ENCODE measurements around the gene NELL1. TPM values are rescaled to one million over a fixed set of nuclear protein-coding genes. Genes with fewer than 3 reads are reported as not detected.

The NELL1 gene
- total RNA-seq, 1 donor from 2014 or later: not detected

- ChIA-PET CTCF (no interaction called here), POLR2A (no interaction called here)
- DNase-seq (no peak), ATAC-seq (ENCODE audit: low read depth) (no peak)
- no peak overlapping the region for H3K4me3 Mint-ChIP-seq
- peaks cover 14% of the 10 kb centered on the region for H3K27me3 Mint-ChIP-seq
- no peaks in the 10 kb centered on the region for H3K36me3 Mint-ChIP-seq (ENCODE audit: low read depth)
- no peaks in the 10 kb centered on the region for H3K9me3 Mint-ChIP-seq
- H3K27ac Mint-ChIP-seq: no peak overlapping the region
- TF ChIP-seq, protein P1, sequence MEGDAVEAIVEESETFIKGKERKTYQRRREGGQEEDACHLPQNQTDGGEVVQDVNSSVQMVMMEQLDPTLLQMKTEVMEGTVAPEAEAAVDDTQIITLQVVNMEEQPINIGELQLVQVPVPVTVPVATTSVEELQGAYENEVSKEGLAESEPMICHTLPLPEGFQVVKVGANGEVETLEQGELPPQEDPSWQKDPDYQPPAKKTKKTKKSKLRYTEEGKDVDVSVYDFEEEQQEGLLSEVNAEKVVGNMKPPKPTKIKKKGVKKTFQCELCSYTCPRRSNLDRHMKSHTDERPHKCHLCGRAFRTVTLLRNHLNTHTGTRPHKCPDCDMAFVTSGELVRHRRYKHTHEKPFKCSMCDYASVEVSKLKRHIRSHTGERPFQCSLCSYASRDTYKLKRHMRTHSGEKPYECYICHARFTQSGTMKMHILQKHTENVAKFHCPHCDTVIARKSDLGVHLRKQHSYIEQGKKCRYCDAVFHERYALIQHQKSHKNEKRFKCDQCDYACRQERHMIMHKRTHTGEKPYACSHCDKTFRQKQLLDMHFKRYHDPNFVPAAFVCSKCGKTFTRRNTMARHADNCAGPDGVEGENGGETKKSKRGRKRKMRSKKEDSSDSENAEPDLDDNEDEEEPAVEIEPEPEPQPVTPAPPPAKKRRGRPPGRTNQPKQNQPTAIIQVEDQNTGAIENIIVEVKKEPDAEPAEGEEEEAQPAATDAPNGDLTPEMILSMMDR (IDR thresholded peaks at IDR 0.05): no peak
- H3K4me1 Mint-ChIP-seq: no peaks in the 10 kb centered on the region
- intact Hi-C loops (cut with micrococcal nuclease): no loop called here
Measured at GRCh38 chr11:20634781-20635180, 34.6 kb upstream of the NELL1 start.

DNA sequence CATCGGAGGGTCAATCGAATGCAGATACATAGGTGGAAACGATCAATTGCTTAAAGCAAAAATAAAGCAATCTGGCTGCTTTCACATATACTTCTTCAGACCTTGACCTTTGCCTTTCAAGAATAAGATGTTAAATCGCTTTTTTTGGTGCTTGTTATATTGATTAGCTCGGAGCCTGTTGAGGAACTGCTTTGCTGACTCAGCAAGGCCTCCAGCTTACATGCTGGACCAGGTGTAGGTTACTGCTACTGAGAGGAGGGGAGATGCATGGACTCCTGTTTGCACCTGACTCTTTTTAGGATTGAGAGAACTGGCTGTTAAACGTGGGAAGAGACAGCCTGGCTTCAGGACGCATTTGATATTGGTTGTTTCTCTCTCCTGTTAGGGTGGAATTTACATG lies 31.3 kb upstream of the NELL1 start:
- ChIA-PET CTCF (interaction anchor here (0.8 kb wide), 1 partner anchor 10 kb away, joined by 3 read pairs; no protein-coding TSS in a partner anchor), POLR2A (no interaction called here)
- Mint-ChIP-seq H3K4me1 (no peaks in the 10 kb centered on the region), H3K9me3 (no peaks in the 10 kb centered on the region), H3K36me3 (ENCODE audit: low read depth) (no peaks in the 10 kb centered on the region), H3K27ac (no peak overlapping the region), H3K27me3 (peaks cover 14% of the 10 kb centered on the region), H3K4me3 (no peak overlapping the region)
- intact Hi-C loops (cut with micrococcal nuclease): no loop called here
- TF ChIP-seq, protein P1 (IDR thresholded peaks at IDR 0.05): no peak
- ATAC-seq (ENCODE audit: low read depth): no peak
- no peak for DNase-seq

DNA sequence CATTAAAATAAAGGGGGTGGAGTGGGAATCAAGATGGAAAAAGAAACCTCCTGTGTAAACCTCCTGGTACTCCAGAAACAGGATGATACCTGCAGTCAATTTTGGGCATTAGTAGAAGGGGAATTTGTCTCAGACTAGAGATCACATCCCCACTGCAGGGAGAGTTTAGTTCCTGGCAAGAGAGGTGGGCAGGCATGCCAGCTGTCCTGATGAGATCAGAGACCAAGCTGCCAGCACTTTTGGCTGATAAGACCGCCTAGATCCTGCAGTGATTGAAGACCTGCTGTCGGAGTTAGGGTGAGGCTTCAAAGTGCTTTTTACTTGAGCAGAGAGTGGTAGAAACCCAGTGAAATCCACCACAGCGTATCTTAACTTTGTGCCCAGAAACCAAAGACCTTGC lies 29.7 kb upstream of the NELL1 start:
- no peak for DNase-seq
- H3K27me3 Mint-ChIP-seq: peaks cover 14% of the 10 kb centered on the region
- TF ChIP-seq, protein P1 (IDR thresholded peaks at IDR 0.05): no peak
- no peaks in the 10 kb centered on the region for H3K36me3 Mint-ChIP-seq (ENCODE audit: low read depth)
- POLR2A ChIA-PET: no interaction called here
- no peak overlapping the region for H3K27ac Mint-ChIP-seq
- intact Hi-C loops (cut with micrococcal nuclease): no loop called here
- H3K4me1 Mint-ChIP-seq: no peaks in the 10 kb centered on the region
- no peaks in the 10 kb centered on the region for H3K9me3 Mint-ChIP-seq
- ATAC-seq (ENCODE audit: low read depth): no peak
- CTCF ChIA-PET: no interaction called here
- H3K4me3 Mint-ChIP-seq: no peak overlapping the region

DNA sequence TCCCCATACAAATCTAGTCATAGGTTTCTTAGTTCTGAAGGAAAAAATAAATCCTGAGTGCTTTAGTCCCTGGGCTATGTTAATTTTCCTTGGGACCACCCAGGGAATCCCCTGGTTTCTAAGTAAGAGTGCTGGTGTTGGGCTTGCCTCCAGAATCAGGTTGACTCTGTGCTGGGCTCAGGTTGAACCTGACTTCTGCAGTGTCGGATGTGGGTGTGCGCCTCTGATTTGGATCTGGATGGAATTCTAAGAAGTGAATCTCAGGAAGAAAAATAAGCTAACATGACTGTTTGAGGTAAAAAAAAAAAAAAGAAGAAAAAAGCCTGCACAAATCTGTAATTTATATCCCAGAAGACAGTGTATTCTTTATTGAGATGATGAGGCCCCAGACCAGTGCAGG lies 29.0 kb upstream of the NELL1 start:
- no peaks in the 10 kb centered on the region for H3K4me1 Mint-ChIP-seq
- H3K36me3 Mint-ChIP-seq (ENCODE audit: low read depth): no peaks in the 10 kb centered on the region
- H3K9me3 Mint-ChIP-seq: no peaks in the 10 kb centered on the region
- H3K4me3 Mint-ChIP-seq: no peak overlapping the region
- H3K27me3 Mint-ChIP-seq: peaks cover 16% of the 10 kb centered on the region
- TF ChIP-seq, protein P1 (IDR thresholded peaks at IDR 0.05): no peak
- ChIA-PET POLR2A (no interaction called here), CTCF (no interaction called here)
- H3K27ac Mint-ChIP-seq: no peak overlapping the region
- DNase-seq: no peak
- intact Hi-C loops (cut with micrococcal nuclease): no loop called here
- ATAC-seq (ENCODE audit: low read depth): no peak

DNA sequence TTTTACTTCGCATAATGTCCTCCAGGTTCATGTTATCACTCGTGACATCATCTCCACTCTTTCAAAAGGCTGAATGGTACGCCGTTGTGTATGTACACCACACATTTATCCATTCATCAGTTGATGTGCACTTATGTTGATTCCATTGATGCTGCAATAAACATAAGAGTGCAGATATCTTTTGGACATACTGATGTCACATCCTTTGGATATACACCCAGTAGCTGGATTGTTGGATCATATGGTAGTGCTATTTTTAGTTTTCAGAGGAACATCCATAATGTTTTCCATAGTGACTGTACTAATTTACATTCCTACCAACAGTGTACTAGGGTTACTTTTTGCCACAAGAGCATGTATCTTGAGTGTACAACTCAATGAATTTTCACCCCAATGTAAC lies 25.0 kb upstream of the NELL1 start:
- H3K4me3 Mint-ChIP-seq: no peak overlapping the region
- ChIA-PET CTCF (no interaction called here), POLR2A (no interaction called here)
- H3K4me1 Mint-ChIP-seq: no peaks in the 10 kb centered on the region
- TF ChIP-seq, protein P1 (IDR thresholded peaks at IDR 0.05): no peak
- intact Hi-C loops (cut with micrococcal nuclease): no loop called here
- no peaks in the 10 kb centered on the region for H3K9me3 Mint-ChIP-seq
- ATAC-seq (ENCODE audit: low read depth) (no peak), DNase-seq (no peak)
- H3K36me3 Mint-ChIP-seq (ENCODE audit: low read depth): no peaks in the 10 kb centered on the region
- peaks cover 7% of the 10 kb centered on the region for H3K27me3 Mint-ChIP-seq
- no peak overlapping the region for H3K27ac Mint-ChIP-seq
